ENCODE measurements around the gene GPR137. TPM values are rescaled to one million over a fixed set of nuclear protein-coding genes. Genes with fewer than 3 reads are reported as not detected.
A peak's percentile ranks its signal among the peaks of the same experiment; 100 is the strongest.

Gene GPR137
- total and polyA plus RNA-seq, 9 of the 15 experiments (the other 6 are each of a cell fraction or from before 2014, with no cell fraction given): 0.32 to 26.7 (median 10.7) TPM

DNA sequence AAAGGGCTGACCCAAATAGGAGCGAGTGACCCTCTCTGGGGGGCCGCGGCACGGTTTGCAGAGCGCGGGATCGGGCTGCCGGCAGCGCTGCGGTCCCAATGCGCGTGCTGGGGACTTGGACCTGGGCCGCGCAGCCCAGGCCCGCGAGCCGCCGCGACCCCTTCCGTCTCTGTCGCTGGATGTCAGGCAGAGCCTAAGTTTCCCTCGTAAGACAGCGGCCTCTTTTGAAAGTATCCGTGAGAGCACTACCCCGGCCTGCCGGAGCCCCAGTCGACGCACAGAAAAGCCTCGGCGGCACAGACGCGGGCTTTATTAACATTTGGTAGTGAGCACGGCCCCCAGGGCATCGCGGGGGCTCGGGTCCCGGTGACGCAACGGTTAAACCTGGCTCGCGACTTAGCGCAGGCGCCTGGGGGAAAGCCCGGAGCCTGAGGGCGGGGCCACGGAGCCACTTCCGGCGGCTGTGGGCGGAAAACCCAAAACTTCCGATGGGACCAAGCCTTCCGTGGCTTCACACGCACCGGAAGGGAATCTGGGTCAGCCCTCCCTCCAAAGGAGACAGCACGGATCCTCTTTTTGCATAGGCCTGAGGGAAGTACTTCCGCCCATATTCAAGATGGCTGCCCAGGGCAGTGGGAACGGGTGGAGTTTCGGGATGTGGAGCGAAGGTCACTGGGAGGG, 16.0 kb upstream of the GPR137 start (continued):
- TF ChIP-seq, protein P1, sequence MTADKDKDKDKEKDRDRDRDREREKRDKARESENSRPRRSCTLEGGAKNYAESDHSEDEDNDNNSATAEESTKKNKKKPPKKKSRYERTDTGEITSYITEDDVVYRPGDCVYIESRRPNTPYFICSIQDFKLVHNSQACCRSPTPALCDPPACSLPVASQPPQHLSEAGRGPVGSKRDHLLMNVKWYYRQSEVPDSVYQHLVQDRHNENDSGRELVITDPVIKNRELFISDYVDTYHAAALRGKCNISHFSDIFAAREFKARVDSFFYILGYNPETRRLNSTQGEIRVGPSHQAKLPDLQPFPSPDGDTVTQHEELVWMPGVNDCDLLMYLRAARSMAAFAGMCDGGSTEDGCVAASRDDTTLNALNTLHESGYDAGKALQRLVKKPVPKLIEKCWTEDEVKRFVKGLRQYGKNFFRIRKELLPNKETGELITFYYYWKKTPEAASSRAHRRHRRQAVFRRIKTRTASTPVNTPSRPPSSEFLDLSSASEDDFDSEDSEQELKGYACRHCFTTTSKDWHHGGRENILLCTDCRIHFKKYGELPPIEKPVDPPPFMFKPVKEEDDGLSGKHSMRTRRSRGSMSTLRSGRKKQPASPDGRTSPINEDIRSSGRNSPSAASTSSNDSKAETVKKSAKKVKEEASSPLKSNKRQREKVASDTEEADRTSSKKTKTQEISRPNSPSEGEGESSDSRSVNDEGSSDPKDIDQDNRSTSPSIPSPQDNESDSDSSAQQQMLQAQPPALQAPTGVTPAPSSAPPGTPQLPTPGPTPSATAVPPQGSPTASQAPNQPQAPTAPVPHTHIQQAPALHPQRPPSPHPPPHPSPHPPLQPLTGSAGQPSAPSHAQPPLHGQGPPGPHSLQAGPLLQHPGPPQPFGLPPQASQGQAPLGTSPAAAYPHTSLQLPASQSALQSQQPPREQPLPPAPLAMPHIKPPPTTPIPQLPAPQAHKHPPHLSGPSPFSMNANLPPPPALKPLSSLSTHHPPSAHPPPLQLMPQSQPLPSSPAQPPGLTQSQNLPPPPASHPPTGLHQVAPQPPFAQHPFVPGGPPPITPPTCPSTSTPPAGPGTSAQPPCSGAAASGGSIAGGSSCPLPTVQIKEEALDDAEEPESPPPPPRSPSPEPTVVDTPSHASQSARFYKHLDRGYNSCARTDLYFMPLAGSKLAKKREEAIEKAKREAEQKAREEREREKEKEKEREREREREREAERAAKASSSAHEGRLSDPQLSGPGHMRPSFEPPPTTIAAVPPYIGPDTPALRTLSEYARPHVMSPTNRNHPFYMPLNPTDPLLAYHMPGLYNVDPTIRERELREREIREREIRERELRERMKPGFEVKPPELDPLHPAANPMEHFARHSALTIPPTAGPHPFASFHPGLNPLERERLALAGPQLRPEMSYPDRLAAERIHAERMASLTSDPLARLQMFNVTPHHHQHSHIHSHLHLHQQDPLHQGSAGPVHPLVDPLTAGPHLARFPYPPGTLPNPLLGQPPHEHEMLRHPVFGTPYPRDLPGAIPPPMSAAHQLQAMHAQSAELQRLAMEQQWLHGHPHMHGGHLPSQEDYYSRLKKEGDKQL (CRISPR knock-in tag; IDR thresholded peaks at IDR 0.05; ENCODE audit: borderline replicate concordance): no peak
- no peak for TF ChIP-seq HNRNPL (IDR thresholded peaks at IDR 0.05; ENCODE audit: low read depth, low read length)
- no peak for TF ChIP-seq ZNF316 (IDR thresholded peaks at IDR 0.05)
- TF ChIP-seq, protein P2, sequence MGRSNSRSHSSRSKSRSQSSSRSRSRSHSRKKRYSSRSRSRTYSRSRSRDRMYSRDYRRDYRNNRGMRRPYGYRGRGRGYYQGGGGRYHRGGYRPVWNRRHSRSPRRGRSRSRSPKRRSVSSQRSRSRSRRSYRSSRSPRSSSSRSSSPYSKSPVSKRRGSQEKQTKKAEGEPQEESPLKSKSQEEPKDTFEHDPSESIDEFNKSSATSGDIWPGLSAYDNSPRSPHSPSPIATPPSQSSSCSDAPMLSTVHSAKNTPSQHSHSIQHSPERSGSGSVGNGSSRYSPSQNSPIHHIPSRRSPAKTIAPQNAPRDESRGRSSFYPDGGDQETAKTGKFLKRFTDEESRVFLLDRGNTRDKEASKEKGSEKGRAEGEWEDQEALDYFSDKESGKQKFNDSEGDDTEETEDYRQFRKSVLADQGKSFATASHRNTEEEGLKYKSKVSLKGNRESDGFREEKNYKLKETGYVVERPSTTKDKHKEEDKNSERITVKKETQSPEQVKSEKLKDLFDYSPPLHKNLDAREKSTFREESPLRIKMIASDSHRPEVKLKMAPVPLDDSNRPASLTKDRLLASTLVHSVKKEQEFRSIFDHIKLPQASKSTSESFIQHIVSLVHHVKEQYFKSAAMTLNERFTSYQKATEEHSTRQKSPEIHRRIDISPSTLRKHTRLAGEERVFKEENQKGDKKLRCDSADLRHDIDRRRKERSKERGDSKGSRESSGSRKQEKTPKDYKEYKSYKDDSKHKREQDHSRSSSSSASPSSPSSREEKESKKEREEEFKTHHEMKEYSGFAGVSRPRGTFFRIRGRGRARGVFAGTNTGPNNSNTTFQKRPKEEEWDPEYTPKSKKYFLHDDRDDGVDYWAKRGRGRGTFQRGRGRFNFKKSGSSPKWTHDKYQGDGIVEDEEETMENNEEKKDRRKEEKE (IDR thresholded peaks at IDR 0.05; ENCODE audit: borderline replicate concordance in 1 of 2, control insufficient read depth in 1 of 2, low read depth in 2 of 2, low read length in 1 of 2): peak in 1 of 2 experiments; percentile 78; a peak in 2 of 4 replicates
- peak; percentile 99 for TF ChIP-seq GABPA (tag; conservative IDR thresholded peaks at IDR 0.05; ENCODE audit: low read depth)
- TF ChIP-seq, protein P3, sequence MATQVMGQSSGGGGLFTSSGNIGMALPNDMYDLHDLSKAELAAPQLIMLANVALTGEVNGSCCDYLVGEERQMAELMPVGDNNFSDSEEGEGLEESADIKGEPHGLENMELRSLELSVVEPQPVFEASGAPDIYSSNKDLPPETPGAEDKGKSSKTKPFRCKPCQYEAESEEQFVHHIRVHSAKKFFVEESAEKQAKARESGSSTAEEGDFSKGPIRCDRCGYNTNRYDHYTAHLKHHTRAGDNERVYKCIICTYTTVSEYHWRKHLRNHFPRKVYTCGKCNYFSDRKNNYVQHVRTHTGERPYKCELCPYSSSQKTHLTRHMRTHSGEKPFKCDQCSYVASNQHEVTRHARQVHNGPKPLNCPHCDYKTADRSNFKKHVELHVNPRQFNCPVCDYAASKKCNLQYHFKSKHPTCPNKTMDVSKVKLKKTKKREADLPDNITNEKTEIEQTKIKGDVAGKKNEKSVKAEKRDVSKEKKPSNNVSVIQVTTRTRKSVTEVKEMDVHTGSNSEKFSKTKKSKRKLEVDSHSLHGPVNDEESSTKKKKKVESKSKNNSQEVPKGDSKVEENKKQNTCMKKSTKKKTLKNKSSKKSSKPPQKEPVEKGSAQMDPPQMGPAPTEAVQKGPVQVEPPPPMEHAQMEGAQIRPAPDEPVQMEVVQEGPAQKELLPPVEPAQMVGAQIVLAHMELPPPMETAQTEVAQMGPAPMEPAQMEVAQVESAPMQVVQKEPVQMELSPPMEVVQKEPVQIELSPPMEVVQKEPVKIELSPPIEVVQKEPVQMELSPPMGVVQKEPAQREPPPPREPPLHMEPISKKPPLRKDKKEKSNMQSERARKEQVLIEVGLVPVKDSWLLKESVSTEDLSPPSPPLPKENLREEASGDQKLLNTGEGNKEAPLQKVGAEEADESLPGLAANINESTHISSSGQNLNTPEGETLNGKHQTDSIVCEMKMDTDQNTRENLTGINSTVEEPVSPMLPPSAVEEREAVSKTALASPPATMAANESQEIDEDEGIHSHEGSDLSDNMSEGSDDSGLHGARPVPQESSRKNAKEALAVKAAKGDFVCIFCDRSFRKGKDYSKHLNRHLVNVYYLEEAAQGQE (IDR thresholded peaks at IDR 0.05; ENCODE audit: borderline replicate concordance): no peak
- TF ChIP-seq, protein P3 (CRISPR knock-in tag; IDR thresholded peaks at IDR 0.05; ENCODE audit: low read depth): no peak
- TF ChIP-seq, protein P4, sequence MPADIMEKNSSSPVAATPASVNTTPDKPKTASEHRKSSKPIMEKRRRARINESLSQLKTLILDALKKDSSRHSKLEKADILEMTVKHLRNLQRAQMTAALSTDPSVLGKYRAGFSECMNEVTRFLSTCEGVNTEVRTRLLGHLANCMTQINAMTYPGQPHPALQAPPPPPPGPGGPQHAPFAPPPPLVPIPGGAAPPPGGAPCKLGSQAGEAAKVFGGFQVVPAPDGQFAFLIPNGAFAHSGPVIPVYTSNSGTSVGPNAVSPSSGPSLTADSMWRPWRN (IDR thresholded peaks at IDR 0.05; ENCODE audit: low read depth): no peak
